Motor neuron (in vitro differentiated cells): ENCODE measurements around the gene KNCN. TPM values are rescaled to one million over a fixed set of nuclear protein-coding genes. Genes with fewer than 3 reads are reported as not detected.

Experiments
- ATAC-seq, 8 experiments: fragments of 200-7000 bp; cut with Tn5 transposase; replicated peaks in 6 of 8; 2 replicates each; pipeline ENCODE4 v1.8.0; 2021; ENCODE audit warnings: mild to moderate bottlenecking in 8 of 8, moderate library complexity in 8 of 8
- H3K27ac ChIP-seq, 2 donors: fragments of 250-450 bp; sonication (Bioruptor Pico); 2 replicates each; pipeline ENCODE4 v1.9.0; 2021; ENCODE audit warnings: antibody characterized with exemption in 2 of 2, mild to moderate bottlenecking in 2 of 2, moderate library complexity in 1 of 2
- H3K4me1 ChIP-seq, 2 donors: fragments of 250-450 bp; sonication (Bioruptor Pico); replicated peaks in 1 of 2; 2 replicates each; pipeline ENCODE4 v1.6.1; 2021; ENCODE audit warnings: antibody characterized with exemption in 2 of 2, mild to moderate bottlenecking in 2 of 2, moderate library complexity in 1 of 2
- H3K4me3 ChIP-seq, 5 donors: fragments of 250-450 bp; sonication (Bioruptor Pico); 2 replicates each; pipeline ENCODE4 v1.9.0; 2021; ENCODE audit warnings: antibody characterized with exemption in 5 of 5, mild to moderate bottlenecking in 5 of 5, moderate library complexity in 4 of 5
- WGBS, 10 experiments: fragments of 450-650 bp; shearing (Covaris generic); methylation state at CpG; one replicate each; pipeline ENCODE4 v1.0.0; 2022; 5-methylcytosine and 5-hydroxymethylcytosine counted together
- in situ Hi-C, 9 experiments: fragments of 400-800 bp; cut with MboI; loops; one replicate each; pipeline ENCODE4 v1.15.0; 2021; ENCODE audit warnings: low sequenced_read_pairs in 9 of 9, low pct_unique_long_range_greater_than_20kb in 2 of 9; ENCODE audit not compliant: unreplicated experiment in 9 of 9
- total RNA-seq, 8 experiments: library from RNA; unstranded; fragments of 300-600 nt; gene quantifications; 2 replicates each; pipeline versions ENCODE4 v1.2.3 to v1.2.4, GENCODE V29; 2022

The KNCN gene
- total RNA-seq, result 1 to 10 TPM in 1 of 8 experiments, under 1 TPM in 6, not detected in 1; 0.13 to 1.4 (median 0.32) TPM

DNA sequence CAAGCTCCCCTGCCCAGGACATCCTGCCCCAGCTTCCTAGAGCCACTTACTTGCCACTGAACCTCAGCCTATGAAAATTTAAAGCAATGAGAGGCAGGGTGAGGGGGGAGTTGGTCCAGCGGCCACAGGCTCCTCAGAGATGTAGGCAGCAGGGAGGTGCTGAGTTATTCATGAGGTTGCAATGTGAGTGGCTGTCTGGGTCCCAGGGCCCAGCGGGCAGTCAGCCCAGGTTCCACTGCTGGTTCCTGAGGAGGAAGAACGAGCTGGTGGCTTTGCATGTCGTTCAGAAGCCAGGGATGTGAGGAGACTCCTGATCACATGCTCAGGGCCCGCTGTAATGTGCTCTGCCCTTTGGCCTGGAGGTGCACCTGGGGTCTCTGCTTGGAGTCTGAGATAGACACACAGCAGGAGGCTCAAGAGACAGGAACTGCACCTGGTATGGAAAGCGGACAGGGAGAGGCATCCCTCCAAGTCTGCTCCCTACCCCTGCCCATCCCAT, at the start of gene KNCN:
KNCN (minus strand) TSS at position 51 of the 499 bp plus-strand sequence. CDS start 432 bp downstream, outside the sequence.
- peaks cover 42 to 44% of the 10 kb centered on the region in 2 donors for H3K4me1 ChIP-seq
- H3K4me3 ChIP-seq, result no peak within 1 kb of the TSS
- ATAC-seq, result no peak
- H3K27ac ChIP-seq, result peak within 1 kb of the TSS; percentile 32 to 42
- 36 to 80% (median 50%) methylated on average over 1 to 5 of the region's 6 CpGs; no CpG with 5 or more reads in 3 of the 10 experiments for WGBS, 10 experiments
- in situ Hi-C loops, result no loop called here

DNA sequence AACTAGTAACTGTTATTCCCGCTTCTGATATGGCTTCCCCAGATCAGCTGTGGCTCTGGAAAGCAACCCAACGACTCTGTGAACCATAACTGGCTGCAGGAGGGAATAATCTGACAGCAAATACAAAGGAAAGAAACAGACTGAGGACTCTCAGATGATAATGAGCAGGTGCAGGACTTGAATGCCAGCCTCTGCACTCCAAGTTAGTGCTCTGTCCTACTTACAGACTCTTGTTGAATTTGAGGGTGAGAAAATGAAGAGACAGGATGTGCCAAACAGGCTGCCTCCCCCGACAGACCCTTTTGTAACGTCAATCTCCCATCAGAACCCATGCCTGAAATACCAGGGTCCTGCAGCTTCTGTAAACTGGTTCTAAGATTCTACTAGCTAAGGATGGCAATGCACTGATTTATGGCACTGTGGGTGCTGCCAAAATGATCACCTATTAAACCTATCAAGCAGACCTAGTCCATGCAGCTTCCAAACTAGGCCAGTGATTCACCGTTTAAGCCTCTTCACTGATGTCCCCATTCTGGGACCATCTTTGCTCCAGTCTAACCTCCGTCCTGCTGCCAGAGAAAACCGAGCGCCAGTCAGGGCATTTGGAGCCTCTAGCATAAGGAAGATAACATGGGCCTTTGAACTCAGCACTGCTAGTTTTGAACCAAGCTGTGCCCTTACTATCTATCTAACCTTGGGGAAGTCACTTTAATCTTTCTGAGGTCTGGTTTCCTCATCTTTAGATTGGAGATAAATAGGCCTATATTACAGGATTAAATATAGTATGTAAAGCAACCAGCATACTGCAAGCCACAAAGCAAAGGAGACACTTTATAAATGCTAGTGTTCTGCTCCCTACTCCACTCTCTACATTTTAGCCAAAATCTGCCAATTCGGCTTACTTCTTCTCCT, 47.9 kb upstream of the KNCN start:
- peaks cover 6 to 7% of the 10 kb centered on the region in 2 donors for H3K4me1 ChIP-seq
- no peak overlapping the region for H3K27ac ChIP-seq
- in situ Hi-C loops, result no loop called here
- 76 to 100% (median 89%) methylated on average over 1 to 9 of the region's 9 CpGs; no CpG with 5 or more reads in 3 of the 10 experiments for WGBS, 10 experiments
- no peak overlapping the region for H3K4me3 ChIP-seq
- ATAC-seq, result no peak

DNA sequence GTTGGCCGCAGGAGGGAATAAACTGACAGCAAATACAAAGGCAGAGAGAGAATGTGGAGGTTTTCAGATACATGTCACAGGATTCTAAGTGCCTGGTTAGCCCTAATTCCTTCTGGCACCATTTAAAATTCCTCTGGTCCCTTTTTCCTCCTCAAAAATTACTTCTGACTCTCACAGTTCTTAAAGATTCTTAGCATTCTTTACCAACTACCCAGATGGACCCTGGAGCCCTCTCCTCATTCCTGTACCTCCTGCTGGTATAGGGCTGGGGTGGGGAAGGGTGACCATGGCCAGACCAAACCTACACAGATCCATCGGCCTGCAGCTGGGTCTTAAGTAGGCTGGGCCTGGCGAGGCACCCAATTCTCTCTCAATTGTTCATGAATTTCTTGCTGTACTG, 45.4 kb upstream of the KNCN start:
- 33 to 100% (median 97%) methylated on average over 1 to 3 of the region's 3 CpGs for WGBS, 10 experiments
- no peak overlapping the region for H3K4me3 ChIP-seq
- H3K27ac ChIP-seq, result no peak overlapping the region
- in situ Hi-C loops, result no loop called here
- no peak for ATAC-seq
- H3K4me1 ChIP-seq, result no peaks in the 10 kb centered on the region

DNA sequence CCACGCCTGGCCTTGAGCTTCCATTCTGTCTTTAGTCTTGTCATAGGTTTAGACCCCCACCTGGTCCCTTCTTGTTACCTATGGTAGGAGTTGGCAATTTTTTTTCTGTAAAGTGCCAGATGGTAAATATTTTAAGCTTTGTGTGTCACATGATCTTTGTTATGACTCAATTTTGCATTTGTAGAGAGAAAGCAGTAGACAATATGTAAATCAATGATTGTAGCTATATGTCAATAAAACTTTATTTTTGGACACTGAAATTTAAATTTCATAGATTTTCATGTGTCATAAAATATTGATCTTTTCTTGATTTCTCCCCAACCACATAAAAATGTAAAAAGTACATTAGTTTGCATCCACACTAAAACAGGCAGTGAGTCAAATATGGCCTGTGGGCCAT, 44.6 kb upstream of the KNCN start:
- WGBS, 10 experiments, result 86 to 100% (median 89%) methylated on average over 1 of the region's 1 CpG; no CpG with 5 or more reads in 6 of the 10 experiments
- ATAC-seq, result no peak
- Histone ChIP-seq H3K4me3 (no peak overlapping the region), H3K27ac (no peak overlapping the region), H3K4me1 (no peaks in the 10 kb centered on the region)
- in situ Hi-C loops, result no loop called here

DNA sequence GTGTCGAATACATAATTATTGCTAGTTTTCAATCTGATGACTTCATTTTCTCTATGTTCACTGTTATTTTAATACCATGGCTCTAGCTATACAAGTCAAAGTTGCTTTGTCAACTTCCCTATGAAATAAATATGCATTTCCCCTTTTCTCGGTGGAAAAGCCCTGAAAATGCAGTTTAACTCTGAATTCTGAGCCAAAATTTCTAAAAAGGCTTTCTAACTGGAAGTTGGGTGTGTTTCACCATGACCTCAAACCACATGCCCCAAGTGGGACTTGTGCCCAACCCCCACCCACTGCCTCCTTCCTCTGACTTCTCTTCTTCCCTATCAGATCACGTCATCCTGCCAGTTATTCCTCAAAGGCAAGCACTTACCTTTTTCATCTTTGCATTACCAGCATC, 43.7 kb upstream of the KNCN start:
- Histone ChIP-seq H3K4me3 (no peak overlapping the region), H3K27ac (no peak overlapping the region), H3K4me1 (no peaks in the 10 kb centered on the region)
- peak in 2 of 8 experiments; percentile 83 for ATAC-seq
- 20 to 100% (median 90%) methylated on average over 1 to 3 of the region's 3 CpGs; no CpG with 5 or more reads in 1 of the 10 experiments for WGBS, 10 experiments
- in situ Hi-C loops, result no loop called here

DNA sequence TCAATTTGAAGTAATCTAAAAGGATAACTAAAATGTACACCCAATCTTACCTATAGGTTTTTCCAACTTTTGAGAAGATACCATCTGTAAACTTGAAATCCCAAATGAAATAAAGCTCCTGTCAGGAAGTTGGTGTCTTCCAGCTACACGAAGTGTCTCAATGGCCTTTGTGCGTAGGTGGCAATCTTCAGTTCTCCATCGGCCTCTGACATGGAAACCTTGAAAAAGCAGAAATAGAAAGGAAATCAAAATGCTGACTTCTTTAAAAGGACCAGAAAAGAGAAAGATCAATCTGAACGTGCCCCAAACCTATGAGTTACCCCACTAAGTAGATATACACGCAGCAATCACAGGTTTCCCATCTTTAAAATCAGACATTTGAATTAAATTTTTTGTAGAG, 42.6 kb upstream of the KNCN start:
- 85 to 100% (median 94%) methylated on average over 1 to 5 of the region's 5 CpGs for WGBS, 10 experiments
- no peak for ATAC-seq
- in situ Hi-C loops, result no loop called here
- Histone ChIP-seq H3K4me1 (no peaks in the 10 kb centered on the region), H3K27ac (no peak overlapping the region), H3K4me3 (no peak overlapping the region)

DNA sequence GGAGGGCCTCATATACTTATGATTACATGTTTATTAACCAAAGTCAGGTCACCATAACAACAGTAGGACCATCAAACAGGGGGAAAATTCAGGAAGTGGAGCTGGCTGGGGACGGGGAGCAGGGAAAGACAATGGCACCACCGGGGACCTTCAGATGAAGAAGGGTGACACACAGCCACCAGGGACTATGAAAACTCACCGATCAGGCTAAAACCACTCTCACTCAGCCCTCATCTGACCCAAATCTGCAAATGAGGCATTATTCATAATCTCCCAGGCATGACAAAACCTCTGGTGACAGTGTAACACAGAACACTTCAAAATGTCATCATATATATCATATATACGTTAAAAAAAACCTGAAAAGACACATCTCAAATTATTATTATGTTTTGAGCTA, 41.4 kb upstream of the KNCN start:
- ATAC-seq, result no peak
- in situ Hi-C loops, result no loop called here
- WGBS, 10 experiments, result 80 to 96% (median 90%) methylated on average over 2 to 4 of the region's 4 CpGs; no CpG with 5 or more reads in 3 of the 10 experiments

DNA sequence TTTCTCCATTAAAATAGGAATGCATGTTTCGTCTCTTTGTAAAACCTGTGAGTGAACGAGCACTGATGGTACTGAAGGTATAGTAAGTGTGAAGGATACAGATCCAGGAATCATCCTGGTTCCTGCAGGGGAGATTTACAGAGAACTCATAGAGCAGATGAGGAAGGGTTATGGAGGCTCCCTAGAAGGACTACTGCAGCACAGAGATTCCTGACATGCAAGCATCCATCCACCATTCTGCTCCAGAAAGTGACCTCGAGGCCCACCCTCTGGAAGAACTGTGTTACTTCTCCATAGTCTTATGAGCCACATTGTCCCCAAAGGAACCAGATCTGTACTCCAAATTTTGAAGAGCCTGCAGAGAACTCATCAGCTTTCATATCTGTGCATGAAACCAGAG, 38.1 kb upstream of the KNCN start:
- Histone ChIP-seq H3K4me3 (no peak overlapping the region), H3K4me1 (peaks cover 13 to 21% of the 10 kb centered on the region in 2 donors), H3K27ac (no peak overlapping the region)
- ATAC-seq, result no peak
- 90 to 100% (median 93%) methylated on average over 1 to 3 of the region's 3 CpGs; no CpG with 5 or more reads in 3 of the 10 experiments for WGBS, 10 experiments
- in situ Hi-C loops, result no loop called here

More for the DNA sequence above, 41.4 kb upstream of the KNCN start:
- H3K4me1 ChIP-seq, result no peaks in the 10 kb centered on the region
- H3K4me3 ChIP-seq, result no peak overlapping the region
- no peak overlapping the region for H3K27ac ChIP-seq

DNA sequence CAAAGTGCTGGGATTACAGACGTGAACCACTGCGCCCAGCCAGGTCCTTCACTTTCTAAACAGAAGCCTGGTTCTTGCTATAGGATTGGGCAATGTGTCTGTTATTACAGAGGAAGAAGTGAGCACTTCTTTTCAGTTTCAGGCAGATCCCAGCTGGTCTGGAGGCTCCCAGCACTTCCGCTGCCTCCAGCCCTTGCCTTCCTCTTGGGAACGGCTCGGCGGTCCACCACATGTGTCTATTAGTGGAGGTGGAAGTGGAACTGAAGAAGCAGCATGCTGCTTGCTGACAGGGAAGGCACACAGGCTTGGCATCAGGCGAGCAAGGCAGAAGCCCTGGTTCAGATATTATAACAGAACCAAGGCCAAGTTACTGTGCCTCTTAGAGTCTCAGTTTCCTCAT, 35.6 kb upstream of the KNCN start:
- in situ Hi-C loops, result no loop called here
- no peak for ATAC-seq
- Histone ChIP-seq H3K27ac (no peak overlapping the region), H3K4me3 (no peak overlapping the region), H3K4me1 (peaks cover 36 to 42% of the 10 kb centered on the region in 2 donors)
- 83 to 97% (median 90%) methylated on average over 2 to 6 of the region's 7 CpGs; no CpG with 5 or more reads in 6 of the 10 experiments for WGBS, 10 experiments

DNA sequence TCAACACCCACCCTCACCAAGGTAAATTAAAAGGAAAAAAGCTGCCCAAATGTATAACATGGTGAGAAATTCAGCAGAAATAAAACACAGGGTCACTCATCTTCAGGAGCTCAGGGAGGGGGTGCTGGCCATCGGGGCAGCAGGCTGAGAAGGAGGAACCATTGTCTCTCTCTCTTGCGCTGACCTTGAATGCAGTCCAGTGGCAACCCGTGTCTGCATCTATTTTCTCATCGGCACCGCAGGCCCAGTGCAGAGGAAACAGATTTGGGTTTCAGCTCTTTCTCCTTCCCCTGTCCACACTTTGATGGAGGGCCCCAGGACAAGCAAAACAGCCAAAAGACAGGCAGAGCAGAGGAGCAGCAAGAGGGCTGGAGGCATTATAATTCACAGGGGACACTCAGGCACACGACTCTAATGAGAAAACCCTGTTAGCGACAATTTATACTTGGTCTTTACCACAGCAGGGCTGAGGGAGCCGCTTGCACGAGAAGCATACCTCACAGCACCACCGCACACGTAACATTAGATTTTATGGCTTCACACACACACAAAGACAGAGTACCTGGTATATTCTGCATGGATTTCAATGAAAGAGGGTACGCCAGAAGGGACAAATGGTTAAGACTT, 34.0 kb upstream of the KNCN start:
- peaks cover 38 to 42% of the 10 kb centered on the region in 2 donors for H3K4me1 ChIP-seq

DNA sequence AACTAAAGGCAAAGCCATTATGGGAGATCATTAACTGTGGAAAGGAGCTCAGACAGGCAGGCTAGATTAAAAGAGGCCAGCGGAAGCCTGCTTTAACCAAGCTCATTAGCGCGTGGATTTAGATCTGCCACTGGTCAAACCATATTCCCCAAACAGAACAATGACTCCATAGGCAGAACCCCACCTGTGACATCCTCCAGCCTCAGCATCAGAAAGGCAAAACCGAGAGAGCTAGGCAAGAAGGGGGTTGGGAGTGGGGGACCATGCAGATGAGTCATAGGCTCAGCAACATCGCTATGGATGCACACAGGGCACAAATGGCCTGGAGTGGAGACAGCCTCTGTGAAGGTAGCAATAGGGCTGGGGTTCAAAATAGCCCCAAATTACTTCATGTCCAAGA, 32.0 kb upstream of the KNCN start:
- 0 to 80% (median 57%) methylated on average over 1 to 5 of the region's 5 CpGs; no CpG with 5 or more reads in 3 of the 10 experiments for WGBS, 10 experiments

More for the DNA sequence above, 34.0 kb upstream of the KNCN start:
- in situ Hi-C loops, result no loop called here
- Histone ChIP-seq H3K27ac (peak overlapping the region; percentile 22 to 77), H3K4me3 (no peak overlapping the region)
- WGBS, 10 experiments, result 55 to 100% (median 83%) methylated on average over 1 to 12 of the region's 12 CpGs; no CpG with 5 or more reads in 1 of the 10 experiments
- peak in 5 of 8 experiments; percentile 49 to 86 (median 64) for ATAC-seq

DNA sequence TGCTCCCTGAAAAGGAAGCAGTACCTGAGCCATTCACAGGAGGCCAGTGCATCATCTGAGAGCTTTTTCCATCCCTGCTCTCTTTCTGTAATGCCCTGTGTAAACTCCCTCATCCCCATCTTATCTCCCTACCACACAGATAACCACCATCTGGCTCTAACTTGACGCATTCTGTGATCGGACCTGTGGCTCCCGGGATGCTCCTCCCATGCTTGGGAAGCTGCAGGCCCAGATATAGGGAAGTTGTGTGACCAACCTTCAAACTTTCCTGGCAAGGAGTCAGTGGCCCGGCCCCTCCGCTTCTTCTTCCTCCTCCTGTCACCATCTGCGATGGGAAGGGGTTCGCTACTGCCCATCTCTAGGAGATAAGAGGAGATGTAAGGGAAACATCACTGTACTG, 31.5 kb upstream of the KNCN start:
- in situ Hi-C loops, result no loop called here

More for the DNA sequence above, 32.0 kb upstream of the KNCN start:
- no peak overlapping the region for H3K4me3 ChIP-seq
- H3K4me1 ChIP-seq, result peaks cover 38 to 42% of the 10 kb centered on the region in 2 donors
- H3K27ac ChIP-seq, result peak overlapping the region; percentile 38 to 65
- peak in 5 of 8 experiments; percentile 71 to 82 (median 78) for ATAC-seq
- in situ Hi-C loops, result no loop called here

More for the DNA sequence above, 31.5 kb upstream of the KNCN start:
- no peak overlapping the region for H3K4me3 ChIP-seq
- H3K4me1 ChIP-seq, result peaks cover 38 to 42% of the 10 kb centered on the region in 2 donors
- peak overlapping the region; percentile 7 to 38 for H3K27ac ChIP-seq
- peak in 2 of 8 experiments; percentile 10 to 13 for ATAC-seq
- whole genome bisulfite sequencing, 10 experiments, result 70 to 100% (median 91%) methylated on average over 1 to 7 of the region's 7 CpGs; no CpG with 5 or more reads in 3 of the 10 experiments
